GM12878 (cell line): Measurements from ENCODE around the gene ZBTB8OS. TPM values are rescaled to one million over a fixed set of nuclear protein-coding genes. Genes with fewer than 3 reads are reported as not detected.

Experiments
- ATF2 ChIP-seq: IDR thresholded peaks from 2 replicates; pipeline ENCODE4 v1.6.1; 2012; ENCODE audit warnings: low read length, inconsistent platforms
- EGR1 ChIP-seq, 2 experiments: IDR thresholded peaks; 1 replicate in 1 of 2; 2 replicates in 1 of 2; pipeline ENCODE4 v1.6.1; 2011 to 2012; ENCODE audit warnings: low read depth in 2 of 2, low read length in 2 of 2, borderline replicate concordance in 1 of 2, mild to moderate bottlenecking in 1 of 2, moderate library complexity in 1 of 2
- EP300 ChIP-seq, 2 experiments: fragments of 150-350 bp in 1 of 2; IDR thresholded peaks; 2 replicates each; pipeline ENCODE4 v1.6.1; 2011 to 2012; ENCODE audit warnings: low read depth in 2 of 2, low read length in 2 of 2, borderline replicate concordance in 1 of 2, improper control_type of control experiment in 1 of 2, inconsistent platforms in 1 of 2; ENCODE audit not compliant: control insufficient read depth in 1 of 2
- FOXK2 ChIP-seq: fragments of 450-650 bp; IDR thresholded peaks from 2 replicates; pipeline ENCODE4 v1.6.1; 2017; ENCODE audit warnings: mild to moderate bottlenecking, moderate library complexity
- HDGF ChIP-seq: fragments of 450-650 bp; IDR thresholded peaks from 2 replicates; pipeline ENCODE4 v1.6.1; 2016; ENCODE audit warnings: antibody characterized with exemption
- IRF5 ChIP-seq: fragments of 450-650 bp; IDR thresholded peaks from 2 replicates; pipeline ENCODE4 v1.6.1; 2017; ENCODE audit warnings: borderline replicate concordance
- NFXL1 ChIP-seq: fragments of 450-650 bp; IDR thresholded peaks from 2 replicates; pipeline ENCODE4 v1.6.1; 2017; ENCODE audit warnings: antibody characterized with exemption, mild to moderate bottlenecking, borderline replicate concordance
- NFYB ChIP-seq: IDR thresholded peaks from 2 replicates; pipeline ENCODE4 v1.6.1; 2011; ENCODE audit warnings: low read depth, mild to moderate bottlenecking, low read length, improper control_type of control experiment, moderate library complexity; ENCODE audit not compliant: insufficient read depth
- NRF1 ChIP-seq: conservative IDR thresholded peaks from 2 replicates; pipeline ENCODE4 v1.6.1; 2011; ENCODE audit warnings: mild to moderate bottlenecking, low read depth, low read length, improper control_type of control experiment
- PKNOX1 ChIP-seq: fragments of 450-650 bp; IDR thresholded peaks from 2 replicates; pipeline ENCODE4 v1.6.1; 2016; ENCODE audit warnings: mild to moderate bottlenecking
- POLR2AphosphoS2 ChIP-seq: IDR thresholded peaks from 2 replicates; pipeline ENCODE4 v1.6.1; 2011; ENCODE audit warnings: low read depth, mild to moderate bottlenecking, low read length, improper control_type of control experiment, moderate library complexity
- TAF1 ChIP-seq: IDR thresholded peaks from 2 replicates; pipeline ENCODE4 v1.6.1; 2011; ENCODE audit warnings: mild to moderate bottlenecking, low read depth, low read length, borderline replicate concordance
- polyA plus RNA-seq, 11 experiments: library from polyadenylated mRNA; depleted of rRNA in 4 of 11; unstranded in 6 of 11; stranded (reverse) in 5 of 11; fragments of >200 nt; fragmentation: Nextera tagmentation in 4 of 11; fragmentation: Illumina TruSeq in 1 of 11; extraction: Ambion mirVana in 4 of 11; extraction: Trizol in 1 of 11; gene quantifications; 1 replicate in 1 of 11; 2 replicates in 10 of 11; pipeline versions ENCODE4 v1.2.1 to v1.2.3, GENCODE V29; 2011 to 2016; ENCODE audit warnings: inconsistent platforms in 2 of 11, missing spikeins in 2 of 11, low read depth in 1 of 11
- total RNA-seq, 4 experiments: library from RNA; depleted of rRNA in 3 of 4; stranded (reverse); fragments of >200 nt in 3 of 4; fragmentation: Illumina TruSeq in 1 of 4; extraction: Trizol in 1 of 4; gene quantifications; 2 replicates each; pipeline versions ENCODE4 v1.2.1 to v1.2.3, GENCODE V29; 2013 to 2021
- TF ChIP-seq, protein P1 (sequence below): fragments of 450-650 bp; formaldehyde crosslinking; IDR thresholded peaks from 2 replicates; pipeline ENCODE4 v1.4.0; 2022; ENCODE audit warnings: mild to moderate bottlenecking, moderate library complexity
- TF ChIP-seq, protein P2 (sequence below): IDR thresholded peaks from 2 replicates; pipeline ENCODE4 v1.6.1; 2011; ENCODE audit warnings: mild to moderate bottlenecking, low read depth, low read length, moderate library complexity; ENCODE audit not compliant: insufficient replicate concordance
- TF ChIP-seq, protein P3 (sequence below): fragments of 450-650 bp; IDR thresholded peaks from 2 replicates; pipeline ENCODE4 v1.6.1; 2014; ENCODE audit warnings: mild to moderate bottlenecking

The ZBTB8OS gene
- total and polyA plus RNA-seq, 10 of the 15 experiments (the other 5 are each of a cell fraction or from before 2014, with no cell fraction given): 77.8 to 350 (median 139) TPM

- TF ChIP-seq, protein P1, sequence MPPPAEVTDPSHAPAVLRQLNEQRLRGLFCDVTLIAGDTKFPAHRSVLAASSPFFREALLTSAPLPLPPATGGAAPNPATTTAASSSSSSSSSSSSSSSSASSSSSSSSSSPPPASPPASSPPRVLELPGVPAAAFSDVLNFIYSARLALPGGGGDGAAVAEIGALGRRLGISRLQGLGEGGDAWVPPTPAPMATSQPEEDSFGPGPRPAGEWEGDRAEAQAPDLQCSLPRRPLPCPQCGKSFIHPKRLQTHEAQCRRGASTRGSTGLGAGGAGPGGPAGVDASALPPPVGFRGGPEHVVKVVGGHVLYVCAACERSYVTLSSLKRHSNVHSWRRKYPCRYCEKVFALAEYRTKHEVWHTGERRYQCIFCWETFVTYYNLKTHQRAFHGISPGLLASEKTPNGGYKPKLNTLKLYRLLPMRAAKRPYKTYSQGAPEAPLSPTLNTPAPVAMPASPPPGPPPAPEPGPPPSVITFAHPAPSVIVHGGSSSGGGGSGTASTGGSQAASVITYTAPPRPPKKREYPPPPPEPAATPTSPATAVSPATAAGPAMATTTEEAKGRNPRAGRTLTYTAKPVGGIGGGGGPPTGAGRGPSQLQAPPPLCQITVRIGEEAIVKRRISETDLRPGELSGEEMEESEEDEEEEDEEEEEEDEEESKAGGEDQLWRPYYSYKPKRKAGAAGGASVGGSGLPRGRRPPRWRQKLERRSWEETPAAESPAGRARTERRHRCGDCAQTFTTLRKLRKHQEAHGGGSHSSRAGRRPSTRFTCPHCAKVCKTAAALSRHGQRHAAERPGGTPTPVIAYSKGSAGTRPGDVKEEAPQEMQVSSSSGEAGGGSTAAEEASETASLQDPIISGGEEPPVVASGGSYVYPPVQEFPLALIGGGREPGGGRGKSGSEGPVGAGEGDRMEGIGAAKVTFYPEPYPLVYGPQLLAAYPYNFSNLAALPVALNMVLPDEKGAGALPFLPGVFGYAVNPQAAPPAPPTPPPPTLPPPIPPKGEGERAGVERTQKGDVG (CRISPR knock-in tag): peak; percentile 89
- TF ChIP-seq NFYB (peak; percentile 79; the same call in 1 of the 2 replicates), NRF1 (peak; percentile 42), POLR2AphosphoS2 (0 out of 2 replicates have a peak, but pooled peaks have one; percentile 34), EGR1 (IDR thresholded peaks at IDR 0.05; ENCODE audit: borderline replicate concordance in 1 of 2, low read depth in 2 of 2, low read length in 2 of 2) (peak in 1 of 2 experiments; percentile 32; a peak in 1 of 3 replicates), NFXL1 (no peak), HDGF (peak; percentile 85), TAF1 (no peak), PKNOX1 (peak; percentile 54; the same call in 1 of the 2 replicates), IRF5 (0 out of 2 replicates have a peak, but pooled peaks have one; percentile 10), ATF2 (no peak), FOXK2 (0 out of 2 replicates have a peak, but pooled peaks have one; percentile 7), EP300 (IDR thresholded peaks at IDR 0.05; ENCODE audit: borderline replicate concordance in 1 of 2, control insufficient read depth in 1 of 2, low read depth in 2 of 2, low read length in 2 of 2) (peak in 1 of 2 experiments; percentile 28; a peak in 1 of 4 replicates)
- TF ChIP-seq, protein P2, sequence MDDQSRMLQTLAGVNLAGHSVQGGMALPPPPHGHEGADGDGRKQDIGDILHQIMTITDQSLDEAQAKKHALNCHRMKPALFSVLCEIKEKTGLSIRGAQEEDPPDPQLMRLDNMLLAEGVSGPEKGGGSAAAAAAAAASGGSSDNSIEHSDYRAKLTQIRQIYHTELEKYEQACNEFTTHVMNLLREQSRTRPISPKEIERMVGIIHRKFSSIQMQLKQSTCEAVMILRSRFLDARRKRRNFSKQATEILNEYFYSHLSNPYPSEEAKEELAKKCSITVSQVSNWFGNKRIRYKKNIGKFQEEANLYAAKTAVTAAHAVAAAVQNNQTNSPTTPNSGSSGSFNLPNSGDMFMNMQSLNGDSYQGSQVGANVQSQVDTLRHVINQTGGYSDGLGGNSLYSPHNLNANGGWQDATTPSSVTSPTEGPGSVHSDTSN: no peak
- TF ChIP-seq, protein P3, sequence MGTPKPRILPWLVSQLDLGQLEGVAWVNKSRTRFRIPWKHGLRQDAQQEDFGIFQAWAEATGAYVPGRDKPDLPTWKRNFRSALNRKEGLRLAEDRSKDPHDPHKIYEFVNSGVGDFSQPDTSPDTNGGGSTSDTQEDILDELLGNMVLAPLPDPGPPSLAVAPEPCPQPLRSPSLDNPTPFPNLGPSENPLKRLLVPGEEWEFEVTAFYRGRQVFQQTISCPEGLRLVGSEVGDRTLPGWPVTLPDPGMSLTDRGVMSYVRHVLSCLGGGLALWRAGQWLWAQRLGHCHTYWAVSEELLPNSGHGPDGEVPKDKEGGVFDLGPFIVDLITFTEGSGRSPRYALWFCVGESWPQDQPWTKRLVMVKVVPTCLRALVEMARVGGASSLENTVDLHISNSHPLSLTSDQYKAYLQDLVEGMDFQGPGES: peak; percentile 68; the same call in 1 of the 2 replicates
Observed at GRCh38 chr1:32650752-32651460, 556 bp upstream of the ZBTB8OS start, which contains the start of gene RBBP4 (continued).
